GM20000 (cell line): ENCODE results near the gene RAET1L.
A peak's percentile ranks its signal among the peaks of the same experiment; 100 is the strongest.
"Not testable (repeated sequence)": the region's sequence is repeated elsewhere in the genome, so short reads cannot be mapped to it uniquely, and the experiment has no call there.

Source experiments
- DNase-seq: peaks from one replicate; pipeline ENCODE4 v3.0.0; 2012; ENCODE audit warnings: low spot score
- CTCF ChIP-seq: IDR thresholded peaks from 2 replicates; pipeline ENCODE4 v1.5.1; 2012; ENCODE audit warnings: mild to moderate bottlenecking, control low read depth; ENCODE audit errors: extremely low read depth, missing control alignments

The RAET1L gene

GRCh38 chr6:150024646-150025155 lies 631 bp downstream of the RAET1L start:
- no peak for TF ChIP-seq CTCF
- DNase-seq = no peak

GRCh38 chr6:150024021-150024420 lies 1.3 kb downstream of the RAET1L start:
- not testable (repeated sequence) for DNase-seq

GRCh38 chr6:150021870-150022269 lies 3.5 kb downstream of the RAET1L start:
- not testable (repeated sequence) for DNase-seq

GRCh38 chr6:150018846-150019580 lies 6.3 kb downstream of the RAET1L start:
- no peak for TF ChIP-seq CTCF
- DNase-seq = no peak

- not testable (repeated sequence) for DNase-seq
These were observed 8.2 kb downstream of the RAET1L start for GRCh38 chr6:150017186-150017521.

- TF ChIP-seq CTCF = no peak
- DNase-seq = peak; percentile 77
These were observed 8.8 kb downstream of the RAET1L start for GRCh38 chr6:150016324-150017185.

- not testable (repeated sequence) for DNase-seq
These were observed 9.9 kb downstream of the RAET1L start for GRCh38 chr6:150015281-150016001.

- not testable (repeated sequence) for DNase-seq
These were observed 10.6 kb downstream of the RAET1L start for GRCh38 chr6:150014623-150015280.

- not testable (repeated sequence) for DNase-seq
These were observed 11.3 kb downstream of the RAET1L start for GRCh38 chr6:150013785-150014622.

GRCh38 chr6:150012846-150013784 lies 12.2 kb downstream of the RAET1L start:
- DNase-seq = not testable (repeated sequence)
